ENCODE results near the gene MICAL3.

The MICAL3 gene

GRCh38 chr22:17945156-17945887 is 79.0 kb downstream of the MICAL3 start:
- no peak for TF ChIP-seq CTCF (IDR thresholded peaks at IDR 0.05)
- no peak for DNase-seq
- no peaks in the 10 kb centered on the region for H3K36me3 Mint-ChIP-seq (ENCODE audit: low read depth)
- no peak overlapping the region for H3K4me3 Mint-ChIP-seq
- H3K27me3 Mint-ChIP-seq (ENCODE audit: low read depth, poor library complexity): no peaks in the 10 kb centered on the region
- no peaks in the 10 kb centered on the region for H3K9me3 Mint-ChIP-seq
- peak overlapping the region; percentile 60 for H3K27ac Mint-ChIP-seq
- H3K4me1 Mint-ChIP-seq: peaks cover 71% of the 10 kb centered on the region

- Mint-ChIP-seq H3K4me1 (peaks cover 62% of the 10 kb centered on the region), H3K9me3 (no peaks in the 10 kb centered on the region), H3K27ac (peak overlapping the region; percentile 90), H3K4me3 (no peak overlapping the region), H3K36me3 (ENCODE audit: low read depth) (no peaks in the 10 kb centered on the region), H3K27me3 (ENCODE audit: low read depth, poor library complexity) (no peaks in the 10 kb centered on the region)
- DNase-seq: no peak
- no peak for TF ChIP-seq CTCF (IDR thresholded peaks at IDR 0.05)
These were observed 80.1 kb downstream of the MICAL3 start for GRCh38 chr22:17944256-17944655.

- Mint-ChIP-seq H3K36me3 (ENCODE audit: low read depth) (no peaks in the 10 kb centered on the region), H3K27me3 (ENCODE audit: low read depth, poor library complexity) (no peaks in the 10 kb centered on the region), H3K27ac (peak overlapping the region; percentile 90), H3K9me3 (no peaks in the 10 kb centered on the region), H3K4me3 (no peak overlapping the region), H3K4me1 (peaks cover 64% of the 10 kb centered on the region)
- DNase-seq: no peak
- no peak for TF ChIP-seq CTCF (IDR thresholded peaks at IDR 0.05)
These were observed 80.7 kb downstream of the MICAL3 start for GRCh38 chr22:17943533-17944249.

- no peaks in the 10 kb centered on the region for H3K9me3 Mint-ChIP-seq
- no peaks in the 10 kb centered on the region for H3K36me3 Mint-ChIP-seq (ENCODE audit: low read depth)
- H3K4me1 Mint-ChIP-seq: peaks cover 64% of the 10 kb centered on the region
- DNase-seq: no peak
- no peaks in the 10 kb centered on the region for H3K27me3 Mint-ChIP-seq (ENCODE audit: low read depth, poor library complexity)
- H3K4me3 Mint-ChIP-seq: no peak overlapping the region
- H3K27ac Mint-ChIP-seq: peak overlapping the region; percentile 14
- TF ChIP-seq CTCF (IDR thresholded peaks at IDR 0.05): no peak
These were observed 81.6 kb downstream of the MICAL3 start for GRCh38 chr22:17942721-17943120.

GRCh38 chr22:17941471-17942406 is 82.6 kb downstream of the MICAL3 start:
- TF ChIP-seq CTCF (IDR thresholded peaks at IDR 0.05): no peak
- H3K4me1 Mint-ChIP-seq: peaks cover 54% of the 10 kb centered on the region

More at GRCh38 chr22:17941471-17942406, 82.6 kb downstream of the MICAL3 start:
- H3K27me3 Mint-ChIP-seq (ENCODE audit: low read depth, poor library complexity): no peaks in the 10 kb centered on the region
- DNase-seq: no peak
- H3K27ac Mint-ChIP-seq: no peak overlapping the region
- H3K9me3 Mint-ChIP-seq: peaks cover 5% of the 10 kb centered on the region
- no peak overlapping the region for H3K4me3 Mint-ChIP-seq
- H3K36me3 Mint-ChIP-seq (ENCODE audit: low read depth): peaks cover 4% of the 10 kb centered on the region
